ENCODE measurements around the gene KLHDC7A. TPM values are rescaled to one million over a fixed set of nuclear protein-coding genes. Genes with fewer than 3 reads are reported as not detected.

Gene KLHDC7A
- polyA plus RNA-seq, 12 donors, result 0.09 TPM; not detected in 11

- DNase-seq, result no peak
Measured at GRCh38 chr1:18504609-18505008, 23.9 kb downstream of the KLHDC7A start.

GRCh38 chr1:18505666-18506065, 24.9 kb downstream of the KLHDC7A start:
- no peak for DNase-seq

GRCh38 chr1:18508084-18508483, 27.4 kb downstream of the KLHDC7A start:
- no peak for DNase-seq

- no peak for DNase-seq
Measured at GRCh38 chr1:18511149-18511873, 30.6 kb downstream of the KLHDC7A start.

GRCh38 chr1:18511874-18512150, 31.1 kb downstream of the KLHDC7A start:
- no peak for DNase-seq

- no peak for DNase-seq
Measured at GRCh38 chr1:18512883-18513282, 32.2 kb downstream of the KLHDC7A start.

- no peak for DNase-seq
Measured at GRCh38 chr1:18513995-18514394, 33.3 kb downstream of the KLHDC7A start.

GRCh38 chr1:18515120-18515667, 34.5 kb downstream of the KLHDC7A start:
- DNase-seq, result no peak

GRCh38 chr1:18516473-18516872, 35.7 kb downstream of the KLHDC7A start:
- no peak for DNase-seq

- no peak for DNase-seq
Measured at GRCh38 chr1:18526436-18527275, 45.9 kb downstream of the KLHDC7A start.

GRCh38 chr1:18527514-18527913, 46.8 kb downstream of the KLHDC7A start:
- no peak for DNase-seq

- no peak for DNase-seq
Measured at GRCh38 chr1:18527921-18528320, 47.2 kb downstream of the KLHDC7A start.

GRCh38 chr1:18528616-18529015, 47.9 kb downstream of the KLHDC7A start:
- DNase-seq, result no peak

- no peak for DNase-seq
Measured at GRCh38 chr1:18529714-18530113, 49.0 kb downstream of the KLHDC7A start.

- DNase-seq, result no peak
Measured at GRCh38 chr1:18530587-18531502, 50.1 kb downstream of the KLHDC7A start.

- no peak for DNase-seq
Measured at GRCh38 chr1:18531503-18531845, 50.7 kb downstream of the KLHDC7A start.

GRCh38 chr1:18532390-18533170, 51.9 kb downstream of the KLHDC7A start:
- no peak for DNase-seq

GRCh38 chr1:18533259-18533658, 52.5 kb downstream of the KLHDC7A start:
- DNase-seq, result no peak

- DNase-seq, result no peak
Measured at GRCh38 chr1:18534810-18535205, 54.1 kb downstream of the KLHDC7A start.
